ENCODE results near the gene EML4.
A peak's percentile ranks its signal among the peaks of the same experiment; 100 is the strongest.
"Not testable (repeated sequence)": the region's sequence is repeated elsewhere in the genome, so short reads cannot be mapped to it uniquely, and the experiment has no call there.

The EML4 gene

GRCh38 chr2:42256505-42256904 is 87.4 kb downstream of the EML4 start:
- no peaks in the 10 kb centered on the region for H3K27me3 Mint-ChIP-seq (ENCODE audit: low read depth)
- no peak overlapping the region for H3K4me3 Mint-ChIP-seq
- H3K4me1 Mint-ChIP-seq = peaks cover 19% of the 10 kb centered on the region
- peak overlapping the region in 1 of 3 experiments; percentile 7 for H3K27ac Mint-ChIP-seq
- H3K36me3 Mint-ChIP-seq (ENCODE audit: low read depth) = peaks cover 63% of the 10 kb centered on the region
- TF ChIP-seq CTCF (IDR thresholded peaks at IDR 0.05; ENCODE audit: unreplicated experiment in 3 of 3) = no peak
- no peaks in the 10 kb centered on the region for H3K9me3 Mint-ChIP-seq

DNA sequence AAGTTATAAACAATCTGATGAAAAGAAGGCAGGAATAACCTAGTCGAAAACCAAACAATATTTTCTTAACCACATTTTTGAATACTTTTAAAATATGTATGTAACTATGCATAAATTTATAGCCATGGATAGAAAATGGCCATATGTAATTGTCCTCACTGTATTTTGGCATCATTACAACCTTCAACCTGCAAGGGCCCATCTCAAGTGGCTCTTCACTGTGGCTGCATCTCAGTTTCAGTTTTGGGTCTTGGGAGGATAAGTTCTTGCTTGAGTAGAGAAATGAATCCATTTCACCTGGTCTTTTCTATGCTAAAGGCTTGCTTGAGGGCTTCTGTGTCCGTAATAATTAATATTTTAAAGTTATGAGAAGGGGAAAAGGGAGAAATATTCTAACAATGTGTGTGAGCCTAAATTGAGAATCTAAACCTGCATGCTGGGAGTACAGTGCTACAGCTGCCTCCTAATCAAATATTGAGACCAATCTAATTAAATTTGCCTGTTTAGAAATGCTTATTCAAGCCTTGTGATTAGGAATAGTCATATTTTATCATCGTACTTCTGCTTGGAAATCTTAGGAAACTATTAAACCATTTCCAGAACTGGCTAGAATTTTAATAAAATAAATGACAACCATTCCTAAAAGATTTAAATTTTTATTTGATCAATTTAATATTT is 92.5 kb downstream of the EML4 start:
- H3K4me1 Mint-ChIP-seq = peaks cover under 1% of the 10 kb centered on the region

GRCh38 chr2:42266236-42266635 is 97.1 kb downstream of the EML4 start:
- Mint-ChIP-seq H3K36me3 (ENCODE audit: low read depth) (peaks cover 21% of the 10 kb centered on the region), H3K9me3 (no peaks in the 10 kb centered on the region), H3K27ac (no peak overlapping the region), H3K4me1 (no peaks in the 10 kb centered on the region), H3K4me3 (no peak overlapping the region), H3K27me3 (ENCODE audit: low read depth) (no peaks in the 10 kb centered on the region)
- TF ChIP-seq CTCF (IDR thresholded peaks at IDR 0.05; ENCODE audit: unreplicated experiment in 3 of 3) = no peak

More for the DNA sequence above, 92.5 kb downstream of the EML4 start:
- Mint-ChIP-seq H3K27ac (no peak overlapping the region), H3K36me3 (ENCODE audit: low read depth) (peaks cover 40% of the 10 kb centered on the region), H3K4me3 (no peak overlapping the region), H3K27me3 (ENCODE audit: low read depth) (no peaks in the 10 kb centered on the region), H3K9me3 (no peaks in the 10 kb centered on the region)
- no peak for TF ChIP-seq CTCF (IDR thresholded peaks at IDR 0.05; ENCODE audit: unreplicated experiment in 3 of 3)

DNA sequence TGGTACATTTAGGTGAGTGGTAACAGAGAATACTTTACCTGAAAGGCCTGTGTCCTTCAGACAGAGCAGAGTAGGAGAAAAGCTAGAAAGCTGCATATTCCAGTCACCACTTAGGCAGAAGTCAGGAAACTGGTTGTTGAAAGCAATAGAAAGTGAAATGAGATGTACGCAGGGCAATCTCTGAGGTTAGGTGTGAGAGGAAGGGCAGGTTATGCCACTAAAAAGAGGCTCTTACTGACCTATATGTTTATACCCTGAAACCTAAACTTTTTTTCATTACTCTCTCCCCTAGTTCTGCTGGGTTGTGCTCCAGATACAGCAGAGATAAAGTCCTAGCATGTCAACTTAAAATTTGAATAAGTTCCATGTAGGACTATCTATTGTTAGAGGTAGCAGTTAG is 98.4 kb downstream of the EML4 start:
- H3K36me3 Mint-ChIP-seq (ENCODE audit: low read depth) = peaks cover 12% of the 10 kb centered on the region
- H3K4me3 Mint-ChIP-seq = no peak overlapping the region
- H3K27ac Mint-ChIP-seq = no peak overlapping the region
- no peaks in the 10 kb centered on the region for H3K9me3 Mint-ChIP-seq
- H3K4me1 Mint-ChIP-seq = no peaks in the 10 kb centered on the region
- H3K27me3 Mint-ChIP-seq (ENCODE audit: low read depth) = no peaks in the 10 kb centered on the region
- no peak for TF ChIP-seq CTCF (IDR thresholded peaks at IDR 0.05; ENCODE audit: unreplicated experiment in 3 of 3)

DNA sequence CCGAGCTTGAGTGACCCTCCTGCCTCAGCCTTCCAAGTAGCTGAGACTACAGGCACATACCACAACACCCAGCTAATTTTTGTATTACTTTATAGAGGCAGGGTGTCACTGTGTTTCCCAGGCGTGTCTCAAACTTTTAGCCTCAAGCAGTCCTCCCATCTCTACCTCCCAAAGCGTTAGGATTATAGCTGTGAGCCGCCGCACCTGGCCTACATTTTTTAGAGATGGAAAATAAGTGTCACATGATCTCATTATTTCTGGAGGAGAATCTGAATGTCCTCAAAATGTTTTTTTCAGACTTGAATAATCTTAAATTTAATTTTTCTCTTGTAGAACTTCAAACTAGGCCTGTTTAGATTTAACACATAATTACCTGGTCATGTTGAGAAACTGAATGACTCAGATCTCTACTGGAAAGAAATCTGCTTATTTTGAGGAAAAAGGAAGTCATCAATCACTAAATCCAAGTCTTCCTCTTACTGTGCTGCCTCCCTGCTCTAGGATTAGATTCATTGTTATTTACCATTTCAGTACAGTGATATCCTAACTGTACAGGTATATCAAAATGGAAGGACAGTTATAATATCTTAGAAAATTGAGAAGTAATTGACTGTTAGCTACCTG is 99.5 kb downstream of the EML4 start:
- H3K9me3 Mint-ChIP-seq = no peaks in the 10 kb centered on the region
- TF ChIP-seq CTCF (IDR thresholded peaks at IDR 0.05; ENCODE audit: unreplicated experiment in 3 of 3) = no peak
- no peak overlapping the region for H3K4me3 Mint-ChIP-seq
- peak overlapping the region in 1 of 3 experiments; percentile 52 for H3K27ac Mint-ChIP-seq
- H3K4me1 Mint-ChIP-seq = peaks cover 4% of the 10 kb centered on the region
- H3K36me3 Mint-ChIP-seq (ENCODE audit: low read depth) = peaks cover 12% of the 10 kb centered on the region
- no peaks in the 10 kb centered on the region for H3K27me3 Mint-ChIP-seq (ENCODE audit: low read depth)

DNA sequence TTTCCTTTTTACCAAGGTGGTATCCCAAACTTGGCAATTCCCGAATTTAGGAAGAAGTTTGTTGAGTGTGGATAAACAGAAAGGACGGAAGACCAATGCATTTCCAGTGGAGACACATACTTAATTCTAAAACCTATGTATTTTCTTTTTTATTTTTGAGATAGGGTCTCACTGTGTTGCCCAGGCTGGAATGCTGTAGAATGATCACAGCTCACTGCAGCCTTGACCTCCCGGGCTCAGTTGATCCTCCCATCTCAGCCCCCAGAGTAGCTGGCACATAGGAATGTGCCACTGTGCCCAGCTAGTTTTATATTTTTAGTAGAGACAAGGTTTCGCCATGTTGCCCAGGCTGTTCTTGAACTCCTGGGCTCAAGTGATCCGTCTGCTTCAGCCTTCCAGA is 101.6 kb downstream of the EML4 start:
- TF ChIP-seq CTCF (IDR thresholded peaks at IDR 0.05; ENCODE audit: unreplicated experiment in 3 of 3) = no peak
- Mint-ChIP-seq H3K4me1 (peaks cover 8% of the 10 kb centered on the region), H3K36me3 (ENCODE audit: low read depth) (peaks cover 8% of the 10 kb centered on the region), H3K27me3 (ENCODE audit: low read depth) (no peaks in the 10 kb centered on the region), H3K27ac (peak overlapping the region in 1 of 3 experiments; percentile 33), H3K9me3 (no peaks in the 10 kb centered on the region), H3K4me3 (no peak overlapping the region)

DNA sequence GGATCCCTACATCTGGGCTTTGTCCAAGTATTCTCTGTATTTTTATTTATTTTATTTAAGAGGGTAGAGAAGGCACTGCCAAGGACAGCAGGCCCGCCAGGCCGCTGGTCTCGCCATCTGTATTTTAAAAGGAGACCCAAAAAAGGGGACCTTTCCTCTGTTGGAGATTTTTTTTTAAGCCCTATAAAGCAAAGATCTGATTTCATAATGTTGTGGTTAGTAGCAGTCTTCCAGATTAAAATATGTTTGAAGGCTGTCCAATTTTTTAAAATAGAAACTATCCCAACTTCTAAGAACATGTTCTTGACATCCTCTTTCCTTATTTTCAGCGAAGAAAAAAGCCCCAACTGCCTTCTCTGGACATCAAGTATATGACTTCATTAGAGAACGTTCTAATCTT is 102.1 kb downstream of the EML4 start:
- H3K4me3 Mint-ChIP-seq; H3K9me3 Mint-ChIP-seq; H3K27me3 Mint-ChIP-seq (ENCODE audit: low read depth); H3K36me3 Mint-ChIP-seq (ENCODE audit: low read depth): not testable (repeated sequence)
- peaks cover 12% of the 10 kb centered on the region for H3K4me1 Mint-ChIP-seq
- peak overlapping the region in 1 of 3 experiments; percentile 33 for H3K27ac Mint-ChIP-seq

All from nephron (organoid).